Measurements from ENCODE around the gene HINFP. TPM values are rescaled to one million over a fixed set of nuclear protein-coding genes. Genes with fewer than 3 reads are reported as not detected.

Gene HINFP
- total and polyA plus RNA-seq, 3 donors (not counting 1 experiment from before 2014, with no cell fraction given) = 16.1 to 26.8 (median 23.7) TPM

Other genes starting within 250 kb of the HINFP start
- gene CXCR5, start 237.7 kb upstream of the HINFP start, total RNA-seq = not detected
- not detected for gene CXCR5, start 237.7 kb upstream of the HINFP start, polyA plus RNA-seq
- gene BCL9L, start 195.7 kb upstream of the HINFP start, total RNA-seq = 100 to 1,000 TPM in 1 of 2 donors, 10 to 100 TPM in 1; 29.2 to 146 TPM
- 20.5 TPM for gene BCL9L, start 195.7 kb upstream of the HINFP start, polyA plus RNA-seq
- gene UPK2, start 165.3 kb upstream of the HINFP start, total RNA-seq = under 1 TPM in 1 of 2 donors, not detected in 1; 0.45 TPM
- gene UPK2, start 165.3 kb upstream of the HINFP start, polyA plus RNA-seq = 0.74 TPM
- gene FOXR1, start 149.8 kb upstream of the HINFP start, total RNA-seq = not detected
- not detected for gene FOXR1, start 149.8 kb upstream of the HINFP start, polyA plus RNA-seq
- 10 to 100 TPM; 37.8 to 46.9 TPM for gene CENATAC, start 123.4 kb upstream of the HINFP start, total RNA-seq
- gene CENATAC, start 123.4 kb upstream of the HINFP start, polyA plus RNA-seq = 7.6 TPM
- gene RPS25, start 103.2 kb upstream of the HINFP start, total RNA-seq = 100 to 1,000 TPM; 474 to 819 TPM
- 1,644 TPM for gene RPS25, start 103.2 kb upstream of the HINFP start, polyA plus RNA-seq
- 10 to 100 TPM; 51.1 to 58.2 TPM for gene TRAPPC4, start 102.8 kb upstream of the HINFP start, total RNA-seq
- gene TRAPPC4, start 102.8 kb upstream of the HINFP start, polyA plus RNA-seq = 205 TPM
- gene SLC37A4, start 90.7 kb upstream of the HINFP start, total RNA-seq = 10 to 100 TPM; 15.8 to 16.7 TPM
- 26.7 TPM for gene SLC37A4, start 90.7 kb upstream of the HINFP start, polyA plus RNA-seq
- 100 to 1,000 TPM; 160 to 187 TPM for gene HYOU1, start 64.4 kb upstream of the HINFP start, total RNA-seq
- 162 TPM for gene HYOU1, start 64.4 kb upstream of the HINFP start, polyA plus RNA-seq
- gene VPS11, start 53.8 kb upstream of the HINFP start, total RNA-seq = 10 to 100 TPM; 17.6 to 24.3 TPM
- 9.0 TPM for gene VPS11, start 53.8 kb upstream of the HINFP start, polyA plus RNA-seq
- gene HMBS, start 36.7 kb upstream of the HINFP start, total RNA-seq = 10 to 100 TPM in 1 of 2 donors, 1 to 10 TPM in 1; 8.2 to 40.6 TPM
- gene HMBS, start 36.7 kb upstream of the HINFP start, polyA plus RNA-seq = 61.3 TPM
- 10 to 100 TPM; 22.2 to 49.3 TPM for gene DPAGT1, start 19.7 kb upstream of the HINFP start, total RNA-seq
- 66.1 TPM for gene DPAGT1, start 19.7 kb upstream of the HINFP start, polyA plus RNA-seq
- 1 to 10 TPM; 3.2 to 7.2 TPM for gene C2CD2L, start 14.2 kb upstream of the HINFP start, total RNA-seq
- 4.9 TPM for gene C2CD2L, start 14.2 kb upstream of the HINFP start, polyA plus RNA-seq
- 1 to 10 TPM in 1 of 2 donors, under 1 TPM in 1; 0.33 to 1.4 TPM for gene ABCG4, start 27.5 kb downstream of the HINFP start, total RNA-seq
- gene ABCG4, start 27.5 kb downstream of the HINFP start, polyA plus RNA-seq = 0.19 TPM
- 10 to 100 TPM; 13.5 to 15.5 TPM for gene NLRX1, start 47.1 kb downstream of the HINFP start, total RNA-seq
- gene NLRX1, start 47.1 kb downstream of the HINFP start, polyA plus RNA-seq = 10.5 TPM
- gene NHERF4, start 63.9 kb downstream of the HINFP start, total RNA-seq = not detected
- gene NHERF4, start 63.9 kb downstream of the HINFP start, polyA plus RNA-seq = not detected
- 10 to 100 TPM; 19.5 to 33.7 TPM for gene CBL, start 84.8 kb downstream of the HINFP start, total RNA-seq
- gene CBL, start 84.8 kb downstream of the HINFP start, polyA plus RNA-seq = 12.3 TPM
- 100 to 1,000 TPM in 1 of 2 donors, 10 to 100 TPM in 1; 47.2 to 409 TPM for gene MCAM, start 195.6 kb downstream of the HINFP start, total RNA-seq
- 75.0 TPM for gene MCAM, start 195.6 kb downstream of the HINFP start, polyA plus RNA-seq
- gene RNF26, start 212.9 kb downstream of the HINFP start, total RNA-seq = 10 to 100 TPM in 1 of 2 donors, 1 to 10 TPM in 1; 3.7 to 34.4 TPM
- 39.1 TPM for gene RNF26, start 212.9 kb downstream of the HINFP start, polyA plus RNA-seq
- gene C1QTNF5, start 219.3 kb downstream of the HINFP start, total RNA-seq = under 1 TPM in 1 of 2 donors, not detected in 1; 0.50 TPM
- 0.07 TPM for gene C1QTNF5, start 219.3 kb downstream of the HINFP start, polyA plus RNA-seq
- not detected for gene MFRP, start 225.1 kb downstream of the HINFP start, total RNA-seq
- gene MFRP, start 225.1 kb downstream of the HINFP start, polyA plus RNA-seq = not detected

All from mammary epithelial cell (primary cell).